GM23338 (cell line): ENCODE measurements around the gene MPRIP. TPM values are rescaled to one million over a fixed set of nuclear protein-coding genes. Genes with fewer than 3 reads are reported as not detected.

Experiments
- ATAC-seq: fragments of 200-7000 bp; cut with Tn5 transposase; 3 replicates; pipeline ENCODE4 v1.9.1; 2020
- DNase-seq: peaks from one replicate; pipeline ENCODE4 v3.0.0-alpha.2; 2015; ENCODE audit warnings: low spot score
- H2AFZ ChIP-seq: fragments of 200-600 bp; sonication (generic); 2 replicates; pipeline ENCODE4 v1.8.0; 2016; ENCODE audit warnings: antibody characterized with exemption, mild to moderate bottlenecking, moderate library complexity
- H3F3A ChIP-seq: fragments of 200-600 bp; sonication (generic); replicated peaks from 2 replicates; pipeline ENCODE4 v1.8.0; 2017; ENCODE audit warnings: antibody characterized with exemption, mixed run types, low read depth
- H3K27ac ChIP-seq: fragments of 200-600 bp; sonication (generic); 2 replicates; pipeline ENCODE4 v1.6.1; 2016; ENCODE audit warnings: low read depth
- H3K27me3 ChIP-seq: fragments of 200-600 bp; sonication (generic); 2 replicates; pipeline ENCODE4 v1.8.0; 2016; ENCODE audit warnings: mild to moderate bottlenecking, mixed run types, moderate library complexity; ENCODE audit not compliant: insufficient read depth
- H3K36me3 ChIP-seq: fragments of 200-600 bp; sonication (generic); 2 replicates; pipeline ENCODE4 v1.8.0; 2016; ENCODE audit warnings: mild to moderate bottlenecking; ENCODE audit not compliant: insufficient read depth
- H3K4me1 ChIP-seq: fragments of 200-600 bp; sonication (generic); 2 replicates; pipeline ENCODE4 v1.8.0; 2016; ENCODE audit warnings: mild to moderate bottlenecking, moderate library complexity; ENCODE audit not compliant: insufficient read depth
- H3K4me2 ChIP-seq: fragments of 200-600 bp; sonication (generic); 2 replicates; pipeline ENCODE4 v1.7.1; 2017; ENCODE audit warnings: mixed run types
- H3K4me3 ChIP-seq: fragments of 200-600 bp; sonication (generic); 2 replicates; pipeline ENCODE4 v1.6.1; 2016; ENCODE audit warnings: mixed run types
- H3K79me2 ChIP-seq: fragments of 200-600 bp; sonication (generic); replicated peaks from 2 replicates; pipeline ENCODE4 v1.8.0; 2017; ENCODE audit warnings: mild to moderate bottlenecking; ENCODE audit not compliant: insufficient read depth
- H3K9me2 ChIP-seq: fragments of 200-600 bp; sonication (generic); 2 replicates; pipeline ENCODE4 v1.8.0; 2017; ENCODE audit not compliant: insufficient read depth
- H4K20me1 ChIP-seq: fragments of 200-600 bp; sonication (generic); replicated peaks from 2 replicates; pipeline ENCODE4 v1.8.0; 2017; ENCODE audit warnings: mild to moderate bottlenecking; ENCODE audit not compliant: insufficient read depth
- H3K27ac Mint-ChIP-seq: 2 replicates; pipeline ENCODE4 v1.8.0; 2020; ENCODE audit warnings: inconsistent platforms, mild to moderate bottlenecking, moderate library complexity, mixed read lengths
- H3K27me3 Mint-ChIP-seq: 3 replicates; pipeline ENCODE4 v1.8.0; 2022; ENCODE audit warnings: low read depth, mild to moderate bottlenecking, moderate library complexity, mixed read lengths, inconsistent platforms; ENCODE audit not compliant: insufficient read depth, poor library complexity
- H3K36me3 Mint-ChIP-seq: 3 replicates; pipeline ENCODE4 v1.8.0; 2021; ENCODE audit warnings: low read depth, mild to moderate bottlenecking, inconsistent platforms, moderate library complexity, mixed read lengths
- H3K4me1 Mint-ChIP-seq: 3 replicates; pipeline ENCODE4 v1.8.0; 2020; ENCODE audit warnings: mild to moderate bottlenecking, inconsistent platforms, mixed read lengths
- H3K4me3 Mint-ChIP-seq: 3 replicates; pipeline ENCODE4 v1.8.0; 2021; ENCODE audit warnings: moderate library complexity, mild to moderate bottlenecking, inconsistent platforms, mixed read lengths
- H3K9me3 Mint-ChIP-seq: 3 replicates; pipeline ENCODE4 v1.8.0; 2020; ENCODE audit warnings: moderate library complexity, mild to moderate bottlenecking, inconsistent platforms, mixed read lengths
- CREB1 ChIP-seq: fragments of 250-450 bp; sonication (Bioruptor Pico); IDR thresholded peaks from 2 replicates; pipeline ENCODE4 v1.5.0; 2020; ENCODE audit warnings: low read depth, mild to moderate bottlenecking, moderate library complexity
- CTCF ChIP-seq, 2 experiments: fragments of 200-600 bp in 1 of 2; sonication (generic) in 1 of 2; conservative IDR thresholded peaks; 2 replicates each; pipeline versions ENCODE4 v1.5.1 to v1.6.1; 2016 to 2017; ENCODE audit warnings: antibody characterized with exemption in 2 of 2, low read depth in 2 of 2, mild to moderate bottlenecking in 2 of 2, moderate library complexity in 1 of 2
- ETS1 ChIP-seq: IDR thresholded peaks from 2 replicates; pipeline ENCODE4 v1.6.1; 2016; ENCODE audit warnings: antibody characterized with exemption
- EZH2 ChIP-seq: fragments of 200-600 bp; sonication (generic); IDR thresholded peaks from one replicate; pipeline ENCODE4 v1.8.0; 2017; ENCODE audit warnings: antibody characterized with exemption, mild to moderate bottlenecking, low read depth; ENCODE audit not compliant: unreplicated experiment
- EZH2phosphoT487 ChIP-seq: fragments of 200-600 bp; sonication (generic); IDR thresholded peaks from one replicate; pipeline ENCODE4 v1.8.1; 2018; ENCODE audit warnings: antibody characterized with exemption; ENCODE audit not compliant: unreplicated experiment
- JUNB ChIP-seq: IDR thresholded peaks from one replicate; pipeline ENCODE4 v1.6.1; 2016; ENCODE audit warnings: antibody characterized with exemption; ENCODE audit not compliant: unreplicated experiment
- NANOG ChIP-seq: IDR thresholded peaks from 2 replicates; pipeline ENCODE4 v1.6.1; 2016; ENCODE audit warnings: antibody characterized with exemption, borderline replicate concordance
- REST ChIP-seq: IDR thresholded peaks from one replicate; pipeline ENCODE4 v1.6.1; 2018; ENCODE audit warnings: antibody characterized with exemption; ENCODE audit not compliant: unreplicated experiment
- ZNF114 ChIP-seq: fragments of 250-450 bp; sonication (Bioruptor Pico); IDR thresholded peaks from 2 replicates; pipeline ENCODE4 v1.5.0; 2020; ENCODE audit warnings: mild to moderate bottlenecking, moderate library complexity
- ZNF331 ChIP-seq: fragments of 250-450 bp; sonication (Bioruptor Pico); IDR thresholded peaks from 2 replicates; pipeline ENCODE4 v1.5.0; 2020; ENCODE audit warnings: low read depth, mild to moderate bottlenecking, moderate library complexity
- ZNF462 ChIP-seq: fragments of 250-450 bp; sonication (Bioruptor Pico); IDR thresholded peaks from 2 replicates; pipeline ENCODE4 v1.5.0; 2020; ENCODE audit warnings: mild to moderate bottlenecking, moderate library complexity
- polyA plus RNA-seq: library from polyadenylated mRNA; unstranded; fragments of >200 nt; fragmentation: Nextera tagmentation; extraction: Ambion mirVana; gene quantifications from 2 replicates; pipeline ENCODE4 v1.2.1, GENCODE V29; 2016
- total RNA-seq: library from RNA; depleted of rRNA; stranded (reverse); fragments of >200 nt; shearing (Covaris generic); gene quantifications from 2 replicates; pipeline ENCODE4 v1.2.3, GENCODE V29; 2014

MPRIP gene
- total and polyA plus RNA-seq, 2 experiments from 2014 or later, result 39.3 to 113 TPM

GRCh38 chr17:17104494-17104893 lies 62.2 kb downstream of the MPRIP start:
- H3K4me3 ChIP-seq, result no peak overlapping the region
- no peak overlapping the region for H2AFZ ChIP-seq
- no peaks in the 10 kb centered on the region for H3F3A ChIP-seq
- Mint-ChIP-seq H3K36me3 (no peaks in the 10 kb centered on the region), H3K27ac (no peak overlapping the region), H3K9me3 (no peaks in the 10 kb centered on the region), H3K4me1 (peaks cover 17% of the 10 kb centered on the region), H3K4me3 (no peak overlapping the region), H3K27me3 (peaks cover 12% of the 10 kb centered on the region)
- no peaks in the 10 kb centered on the region; the same call in 1 of the 2 replicates for H3K4me1 ChIP-seq
- peaks cover 5% of the 10 kb centered on the region; the same call in 1 of the 2 replicates for H3K79me2 ChIP-seq
- no peak for TF ChIP-seq ZNF114
- no peak for TF ChIP-seq CTCF (conservative IDR thresholded peaks at IDR 0.05; ENCODE audit: low read depth in 2 of 2)
- TF ChIP-seq CREB1 (CRISPR knock-in tag), result no peak
- no peak for TF ChIP-seq NANOG
- TF ChIP-seq EZH2phosphoT487, result no peak
- TF ChIP-seq ZNF462 (CRISPR knock-in tag), result no peak
- no peak for TF ChIP-seq REST
- no peak for TF ChIP-seq JUNB
- TF ChIP-seq ZNF331 (CRISPR knock-in tag), result no peak
- TF ChIP-seq EZH2, result no peak
- TF ChIP-seq ETS1, result no peak
- no peaks in the 10 kb centered on the region for H3K36me3 ChIP-seq
- H3K4me2 ChIP-seq, result no peak overlapping the region
- no peaks in the 10 kb centered on the region; the same call in 1 of the 2 replicates for H4K20me1 ChIP-seq
- DNase-seq (no peak), ATAC-seq (no peak)
- no peaks in the 10 kb centered on the region for H3K9me2 ChIP-seq
- H3K27me3 ChIP-seq, result no peaks in the 10 kb centered on the region
- H3K27ac ChIP-seq, result no peak overlapping the region
